ENCODE measurements around the gene KCNT1. TPM values are rescaled to one million over a fixed set of nuclear protein-coding genes. Genes with fewer than 3 reads are reported as not detected.

The KCNT1 gene
- polyA plus RNA-seq, 1 experiment, result not detected

- TF ChIP-seq CTCF (IDR thresholded peaks at IDR 0.05; ENCODE audit: low read depth, low read length), result no peak
- Histone ChIP-seq H3K27me3 (ENCODE audit: control insufficient read depth, insufficient read depth, low read length) (peaks cover 2% of the 10 kb centered on the region), H3K9me3 (ENCODE audit: control insufficient read depth, insufficient read depth, low read length) (peaks cover 17% of the 10 kb centered on the region), H3K27ac (ENCODE audit: low read depth, low read length) (no peak overlapping the region), H3K4me3 (ENCODE audit: low read depth, low read length) (no peak overlapping the region)
- no peak for DNase-seq (ENCODE audit: low read depth, low spot score)
- CTCF ChIA-PET, result no interaction called here
- POLR2A ChIA-PET, result no interaction called here
These were observed 40.0 kb upstream of the KCNT1 start for GRCh38 chr9:135661816-135662560.

GRCh38 chr9:135662758-135663450, 39.1 kb upstream of the KCNT1 start, which contains the start of gene LCN9:
Gene LCN9, plus strand, starts transcription at chr9:135663309. Its CDS starts 13 bp downstream, at chr9:135663322.
- no peak for TF ChIP-seq CTCF (IDR thresholded peaks at IDR 0.05; ENCODE audit: low read depth, low read length)
- Histone ChIP-seq H3K27ac (ENCODE audit: low read depth, low read length) (no peak within 1 kb of the TSS), H3K4me3 (ENCODE audit: low read depth, low read length) (no peak within 1 kb of the TSS), H3K9me3 (ENCODE audit: control insufficient read depth, insufficient read depth, low read length) (peaks cover 21% of the 10 kb centered on the region), H3K27me3 (ENCODE audit: control insufficient read depth, insufficient read depth, low read length) (peaks cover 2% of the 10 kb centered on the region)
- ChIA-PET POLR2A (no interaction called here), CTCF (no interaction called here)
- DNase-seq (ENCODE audit: low read depth, low spot score), result no peak

- Histone ChIP-seq H3K27me3 (ENCODE audit: control insufficient read depth, insufficient read depth, low read length) (peaks cover 2% of the 10 kb centered on the region), H3K9me3 (ENCODE audit: control insufficient read depth, insufficient read depth, low read length) (peaks cover 21% of the 10 kb centered on the region), H3K27ac (ENCODE audit: low read depth, low read length) (no peak overlapping the region), H3K4me3 (ENCODE audit: low read depth, low read length) (no peak overlapping the region)
- CTCF ChIA-PET, result no interaction called here
- no peak for TF ChIP-seq CTCF (IDR thresholded peaks at IDR 0.05; ENCODE audit: low read depth, low read length)
- DNase-seq (ENCODE audit: low read depth, low spot score), result no peak
- POLR2A ChIA-PET, result no interaction called here
These were observed 38.6 kb upstream of the KCNT1 start for GRCh38 chr9:135663451-135663770.

- no peak for TF ChIP-seq CTCF (IDR thresholded peaks at IDR 0.05; ENCODE audit: low read depth, low read length)
- ChIA-PET POLR2A (no interaction called here), CTCF (no interaction called here)
- no peak overlapping the region for H3K4me3 ChIP-seq (ENCODE audit: low read depth, low read length)
- DNase-seq (ENCODE audit: low read depth, low spot score), result no peak
- H3K27me3 ChIP-seq (ENCODE audit: control insufficient read depth, insufficient read depth, low read length), result peaks cover 2% of the 10 kb centered on the region
- H3K27ac ChIP-seq (ENCODE audit: low read depth, low read length), result no peak overlapping the region
- H3K9me3 ChIP-seq (ENCODE audit: control insufficient read depth, insufficient read depth, low read length), result peaks cover 21% of the 10 kb centered on the region
These were observed 38.1 kb upstream of the KCNT1 start for GRCh38 chr9:135663857-135664256.

GRCh38 chr9:135664266-135664665, 37.7 kb upstream of the KCNT1 start:
- DNase-seq (ENCODE audit: low read depth, low spot score), result no peak
- H3K4me3 ChIP-seq (ENCODE audit: low read depth, low read length), result no peak overlapping the region
- CTCF ChIA-PET, result no interaction called here
- H3K9me3 ChIP-seq (ENCODE audit: control insufficient read depth, insufficient read depth, low read length), result peaks cover 21% of the 10 kb centered on the region
- H3K27ac ChIP-seq (ENCODE audit: low read depth, low read length), result no peak overlapping the region
- TF ChIP-seq CTCF (IDR thresholded peaks at IDR 0.05; ENCODE audit: low read depth, low read length), result no peak
- peaks cover 2% of the 10 kb centered on the region for H3K27me3 ChIP-seq (ENCODE audit: control insufficient read depth, insufficient read depth, low read length)
- POLR2A ChIA-PET, result no interaction called here

Data from AG04450 (cell line).